Measurements from ENCODE around the gene ADAMTS3.

The ADAMTS3 gene

GRCh38 chr4:72275381-72275780 lies 293.6 kb downstream of the ADAMTS3 start:
- DNase-seq (ENCODE audit: insufficient read length, low spot score), result no peak
- TF ChIP-seq POLR2A (IDR thresholded peaks at IDR 0.05; ENCODE audit: low read depth, low read length), result no peak
- no peak for FAIRE-seq

- no peak for TF ChIP-seq POLR2A (IDR thresholded peaks at IDR 0.05; ENCODE audit: low read depth, low read length)
- DNase-seq (ENCODE audit: insufficient read length, low spot score), result no peak
- FAIRE-seq, result no peak
These were observed 294.8 kb downstream of the ADAMTS3 start for GRCh38 chr4:72274251-72274650.

GRCh38 chr4:72255269-72255668 lies 313.8 kb downstream of the ADAMTS3 start:
- no peak for TF ChIP-seq POLR2A (IDR thresholded peaks at IDR 0.05; ENCODE audit: low read depth, low read length)
- FAIRE-seq (no peak), DNase-seq (ENCODE audit: insufficient read length, low spot score) (no peak)

- DNase-seq (ENCODE audit: insufficient read length, low spot score), result no peak
- no peak for FAIRE-seq
- no peak for TF ChIP-seq POLR2A (IDR thresholded peaks at IDR 0.05; ENCODE audit: low read depth, low read length)
These were observed 325.4 kb downstream of the ADAMTS3 start for GRCh38 chr4:72243641-72244040.

- no peak for TF ChIP-seq POLR2A (IDR thresholded peaks at IDR 0.05; ENCODE audit: low read depth, low read length)
- FAIRE-seq (no peak), DNase-seq (ENCODE audit: insufficient read length, low spot score) (no peak)
These were observed 329.4 kb downstream of the ADAMTS3 start for GRCh38 chr4:72239487-72240116.
